Aortic smooth muscle cell (primary cell): ENCODE data around the gene FTO. TPM values are rescaled to one million over a fixed set of nuclear protein-coding genes. Genes with fewer than 3 reads are reported as not detected.

ENCODE experiments used
- total RNA-seq: library from RNA; depleted of rRNA; stranded (reverse); fragments of >200 nt; gene quantifications from 2 replicates; pipeline ENCODE4 v1.2.3, GENCODE V29; 2014

FTO gene
- total RNA-seq = 85.3 and 95.9 TPM in 2 replicates

DNA sequence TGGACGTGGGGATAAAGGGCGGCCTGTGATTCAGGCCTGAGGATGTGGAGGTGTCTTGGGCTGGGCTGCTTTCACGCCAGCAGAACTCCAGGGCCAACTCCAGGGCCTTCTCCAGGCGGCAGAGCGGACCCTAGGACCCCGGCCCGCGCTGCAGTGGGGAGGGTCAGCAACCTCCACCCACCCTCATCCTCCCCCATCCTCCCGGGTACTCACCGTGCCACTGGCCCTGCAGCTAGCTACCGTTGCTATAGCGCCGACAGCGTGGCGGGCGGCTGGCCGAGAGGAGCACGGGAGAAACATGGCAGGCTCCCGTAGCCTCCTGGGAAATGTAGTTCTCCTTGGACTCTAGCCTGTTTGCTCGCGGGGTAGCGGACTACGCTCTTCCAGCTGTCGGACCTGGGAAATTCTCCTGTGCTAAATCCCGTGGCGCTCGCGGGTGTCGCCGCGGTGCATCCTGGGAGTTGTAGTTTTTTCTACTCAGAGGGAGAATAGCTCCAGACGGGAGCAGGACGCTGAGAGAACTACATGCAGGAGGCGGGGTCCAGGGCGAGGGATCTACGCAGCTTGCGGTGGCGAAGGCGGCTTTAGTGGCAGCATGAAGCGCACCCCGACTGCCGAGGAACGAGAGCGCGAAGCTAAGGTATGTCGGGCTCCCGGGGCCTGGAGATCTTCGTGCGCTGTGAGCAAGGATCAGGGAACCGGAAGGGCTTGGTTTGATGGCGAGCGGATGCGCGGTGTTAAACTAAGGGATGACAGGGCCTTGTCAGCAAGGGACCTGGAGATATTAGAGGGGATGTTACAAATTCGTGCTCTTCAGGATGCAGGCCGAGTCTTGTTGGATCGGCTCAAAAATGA is at the start of gene FTO, which contains the start of gene RPGRIP1L:
Gene FTO (plus strand): TSS at position 567 of the 855 bp plus-strand sequence.
Gene RPGRIP1L (minus strand): TSS at position 270 of the 855 bp plus-strand sequence. CDS start 3,136 bp downstream, outside the sequence.

Other genes with a start within 250 kb of the FTO start
- 24.4 and 28.0 TPM in 2 replicates for gene AKTIP, start 200.9 kb upstream of the FTO start, total RNA-seq
- 10.8 TPM in 2 replicates for gene RPGRIP1L, start 297 bp upstream of the FTO start, total RNA-seq